Calu3 (cell line): ENCODE data around the gene TMEM170B. TPM values are rescaled to one million over a fixed set of nuclear protein-coding genes. Genes with fewer than 3 reads are reported as not detected.

ENCODE experiments used
- BruUV-seq: library from RNA; stranded (reverse); fragments of 400-500 nt; replicated peaks from 2 replicates; lab custom pipeline; 2021; lab: Mats Ljungman, UMichigan
- CTCF ChIA-PET: fragments of 300-600 bp; sonication (Branson Sonifier 250); formaldehyde crosslinking; loops from one replicate; lab custom pipeline; 2022; ENCODE audit warnings: antibody characterized with exemption; lab: Charles Lee
- DNase-seq: peaks from one replicate; pipeline ENCODE4 v3.0.0; 2022
- H3K27ac Mint-ChIP-seq: one replicate; pipeline ENCODE4 v1.8.0; 2022; ENCODE audit warnings: mixed read lengths; ENCODE audit not compliant: unreplicated experiment
- H3K27me3 Mint-ChIP-seq: one replicate; pipeline ENCODE4 v1.8.0; 2022; ENCODE audit warnings: mixed read lengths; ENCODE audit not compliant: unreplicated experiment
- H3K36me3 Mint-ChIP-seq: one replicate; pipeline ENCODE4 v1.8.0; 2022; ENCODE audit warnings: mild to moderate bottlenecking, moderate library complexity, mixed read lengths; ENCODE audit not compliant: insufficient read depth, unreplicated experiment
- H3K4me1 Mint-ChIP-seq: one replicate; pipeline ENCODE4 v1.8.0; 2022; ENCODE audit warnings: mild to moderate bottlenecking, low read depth, mixed read lengths; ENCODE audit not compliant: unreplicated experiment
- H3K4me3 Mint-ChIP-seq: one replicate; pipeline ENCODE4 v1.8.0; 2022; ENCODE audit warnings: mild to moderate bottlenecking, low read depth, moderate library complexity, mixed read lengths; ENCODE audit not compliant: unreplicated experiment
- H3K9me3 Mint-ChIP-seq: one replicate; pipeline ENCODE4 v1.8.0; 2022; ENCODE audit warnings: low read depth, mixed read lengths; ENCODE audit not compliant: unreplicated experiment
- intact Hi-C: fragments of 100-400 bp; cut with micrococcal nuclease; formaldehyde crosslinking; loops from one replicate; pipeline ENCODE4 v1.10.0; 2022; ENCODE audit not compliant: unreplicated experiment
- total RNA-seq: library from RNA; stranded (reverse); gene quantifications from 2 replicates; pipeline ENCODE4 v1.2.3, GENCODE V29; 2022
- TF ChIP-seq, protein P1 (sequence below): fragments of 200-600 bp; IDR thresholded peaks from one replicate; pipeline ENCODE4 v1.8.0; 2022; ENCODE audit warnings: antibody characterized with exemption; ENCODE audit not compliant: unreplicated experiment

Gene TMEM170B
- total RNA-seq, 1 experiment from 2014 or later: 2.2 TPM

DNA sequence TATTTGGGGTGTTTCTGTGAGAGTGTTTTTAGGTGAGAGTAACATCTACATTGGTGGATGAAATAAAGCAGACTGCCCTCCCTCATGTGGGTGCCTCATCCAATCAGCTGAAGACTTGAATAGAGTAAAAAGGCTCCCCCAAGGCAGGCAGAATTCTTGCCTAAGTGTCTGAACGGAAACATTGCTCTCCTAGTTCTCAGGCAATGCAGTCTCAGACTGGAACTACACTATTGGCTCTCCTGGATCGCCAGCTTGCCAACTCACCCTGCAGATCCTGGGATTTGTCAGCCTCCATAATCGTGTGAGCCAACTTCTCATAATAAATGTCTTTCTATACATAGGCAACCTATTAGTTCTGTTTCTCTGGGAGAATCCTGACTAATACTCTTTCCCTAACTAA lies 5.5 kb upstream of the TMEM170B start:
- DNase-seq: no peak
- H3K4me1 Mint-ChIP-seq: no peaks in the 10 kb centered on the region
- no peaks in the 10 kb centered on the region for H3K27me3 Mint-ChIP-seq
- BruUV-seq: no TSS peak
- intact Hi-C loops: no loop called here
- peaks cover 4% of the 10 kb centered on the region for H3K36me3 Mint-ChIP-seq
- no peak overlapping the region for H3K27ac Mint-ChIP-seq
- CTCF ChIA-PET: no interaction called here
- TF ChIP-seq, protein P1, sequence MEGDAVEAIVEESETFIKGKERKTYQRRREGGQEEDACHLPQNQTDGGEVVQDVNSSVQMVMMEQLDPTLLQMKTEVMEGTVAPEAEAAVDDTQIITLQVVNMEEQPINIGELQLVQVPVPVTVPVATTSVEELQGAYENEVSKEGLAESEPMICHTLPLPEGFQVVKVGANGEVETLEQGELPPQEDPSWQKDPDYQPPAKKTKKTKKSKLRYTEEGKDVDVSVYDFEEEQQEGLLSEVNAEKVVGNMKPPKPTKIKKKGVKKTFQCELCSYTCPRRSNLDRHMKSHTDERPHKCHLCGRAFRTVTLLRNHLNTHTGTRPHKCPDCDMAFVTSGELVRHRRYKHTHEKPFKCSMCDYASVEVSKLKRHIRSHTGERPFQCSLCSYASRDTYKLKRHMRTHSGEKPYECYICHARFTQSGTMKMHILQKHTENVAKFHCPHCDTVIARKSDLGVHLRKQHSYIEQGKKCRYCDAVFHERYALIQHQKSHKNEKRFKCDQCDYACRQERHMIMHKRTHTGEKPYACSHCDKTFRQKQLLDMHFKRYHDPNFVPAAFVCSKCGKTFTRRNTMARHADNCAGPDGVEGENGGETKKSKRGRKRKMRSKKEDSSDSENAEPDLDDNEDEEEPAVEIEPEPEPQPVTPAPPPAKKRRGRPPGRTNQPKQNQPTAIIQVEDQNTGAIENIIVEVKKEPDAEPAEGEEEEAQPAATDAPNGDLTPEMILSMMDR: no peak
- H3K9me3 Mint-ChIP-seq: no peaks in the 10 kb centered on the region
- no peak overlapping the region for H3K4me3 Mint-ChIP-seq

DNA sequence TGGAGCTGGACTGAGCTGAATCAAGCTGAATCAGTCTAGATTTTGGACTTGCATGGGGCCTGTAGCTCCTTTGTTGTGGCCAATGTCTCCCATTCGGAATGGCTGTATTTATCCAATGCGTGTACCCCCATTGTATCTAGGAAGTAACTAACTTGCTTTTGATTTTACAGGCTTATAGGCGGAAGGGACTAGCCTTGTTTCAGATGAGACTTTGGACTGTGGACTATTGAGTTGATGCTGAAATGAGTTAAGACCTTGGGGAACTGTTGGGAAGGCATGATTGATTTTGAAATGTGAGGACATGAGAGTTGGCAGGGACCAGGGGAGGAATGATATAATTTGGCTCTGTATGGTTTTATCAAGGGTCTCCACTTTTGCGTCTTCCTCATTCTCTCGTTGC lies 3.0 kb upstream of the TMEM170B start:
- CTCF ChIA-PET: no interaction called here
- H3K27me3 Mint-ChIP-seq: no peaks in the 10 kb centered on the region

DNA sequence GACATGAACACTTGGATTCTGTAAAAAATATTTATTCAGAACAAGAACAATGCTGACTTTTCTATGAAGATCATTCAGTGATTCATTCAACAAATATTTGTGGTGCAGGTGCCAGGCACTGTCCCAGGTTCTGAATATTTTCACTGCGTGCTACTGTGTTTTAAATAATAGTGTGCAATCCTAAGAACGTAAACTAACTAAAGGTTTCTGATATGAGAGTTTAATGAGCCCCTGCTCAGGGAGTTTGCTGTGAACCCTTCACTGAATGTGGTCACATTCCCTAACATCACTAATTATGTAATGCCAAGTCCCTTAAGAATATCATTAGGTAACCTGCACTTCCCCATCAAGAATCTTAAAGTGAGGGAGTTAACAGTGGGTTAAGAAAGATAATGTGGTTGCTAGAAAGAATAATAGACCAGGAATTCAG lies 1.7 kb upstream of the TMEM170B start:
- Mint-ChIP-seq H3K36me3 (peaks cover 22% of the 10 kb centered on the region), H3K4me1 (no peaks in the 10 kb centered on the region), H3K9me3 (no peaks in the 10 kb centered on the region), H3K27me3 (no peaks in the 10 kb centered on the region), H3K27ac (no peak overlapping the region), H3K4me3 (no peak overlapping the region)
- CTCF ChIA-PET: no interaction called here
- intact Hi-C loops: no loop called here
- DNase-seq: peak; percentile 50
- no TSS peak for BruUV-seq
- TF ChIP-seq, protein P1: no peak

More for the DNA sequence above, 3.0 kb upstream of the TMEM170B start:
- H3K27ac Mint-ChIP-seq: no peak overlapping the region
- H3K36me3 Mint-ChIP-seq: peaks cover 22% of the 10 kb centered on the region
- H3K9me3 Mint-ChIP-seq: no peaks in the 10 kb centered on the region
- BruUV-seq: no TSS peak
- H3K4me1 Mint-ChIP-seq: no peaks in the 10 kb centered on the region
- DNase-seq: no peak
- TF ChIP-seq, protein P1: no peak
- no peak overlapping the region for H3K4me3 Mint-ChIP-seq
- intact Hi-C loops: no loop called here

DNA sequence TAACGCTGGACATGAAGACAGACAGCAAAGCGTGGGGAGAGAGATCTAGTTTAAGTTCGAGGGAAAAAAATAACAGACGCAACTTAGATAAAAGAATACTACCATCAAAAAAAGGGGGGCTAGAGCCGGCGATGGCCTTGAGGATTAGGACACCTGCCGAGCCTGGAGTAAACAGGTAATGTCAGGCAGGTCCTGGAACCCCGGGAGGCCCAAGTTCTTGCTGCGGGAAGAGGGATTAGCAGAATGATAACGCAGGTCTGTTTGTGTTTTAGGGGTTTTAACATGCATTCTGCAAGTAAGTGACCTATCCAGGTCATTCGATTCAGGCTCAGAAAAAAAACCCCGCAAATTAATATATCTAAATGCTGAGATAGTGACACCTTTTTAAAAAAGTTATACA lies 754 bp upstream of the TMEM170B start:
- Mint-ChIP-seq H3K27ac (peak overlapping the region; percentile 63), H3K4me1 (no peaks in the 10 kb centered on the region), H3K9me3 (no peaks in the 10 kb centered on the region), H3K36me3 (peaks cover 22% of the 10 kb centered on the region), H3K4me3 (peak overlapping the region; percentile 76), H3K27me3 (no peaks in the 10 kb centered on the region)
- TF ChIP-seq, protein P1: no peak
- intact Hi-C loops: no loop called here
- DNase-seq: no peak
- no TSS peak for BruUV-seq
- CTCF ChIA-PET: no interaction called here
